Breast epithelium (tissue), 4 donors: ENCODE measurements around the gene SAFB. TPM values are rescaled to one million over a fixed set of nuclear protein-coding genes. Genes with fewer than 3 reads are reported as not detected.
A peak's percentile ranks its signal among the peaks of the same experiment; 100 is the strongest.

Source experiments
- DNase-seq, 2 donors: peaks; one replicate each; pipeline ENCODE4 v3.0.0-alpha.2; 2019; ENCODE audit warnings: low spot score in 2 of 2
- H3K27ac ChIP-seq, 2 donors: fragments of 200-600 bp; sonication (generic) in 1 of 2; one replicate each; pipeline ENCODE4 v1.5.1; 2016 to 2019; ENCODE audit warnings: mild to moderate bottlenecking in 1 of 2
- H3K27me3 ChIP-seq, 2 donors: fragments of 200-600 bp; sonication (generic) in 1 of 2; one replicate each; pipeline versions ENCODE4 v1.5.1 to v1.6.0; 2017 to 2019; ENCODE audit warnings: control low read depth in 1 of 2, mild to moderate bottlenecking in 1 of 2
- H3K36me3 ChIP-seq: fragments of 200-600 bp; one replicate; pipeline ENCODE4 v1.5.1; 2019
- H3K4me1 ChIP-seq, 2 donors: fragments of 200-600 bp; sonication (generic); one replicate each; pipeline ENCODE4 v1.5.1; 2016 to 2019; ENCODE audit warnings: control low read depth in 1 of 2
- H3K4me3 ChIP-seq, 3 donors: fragments of 200-600 bp; sonication (generic); 1 replicate in 2 of 3; 2 replicates in 1 of 3; pipeline ENCODE4 v1.5.1; 2016 to 2019; ENCODE audit warnings: mild to moderate bottlenecking in 3 of 3, moderate library complexity in 2 of 3
- H3K9me3 ChIP-seq, 2 donors: fragments of 200-600 bp; sonication (generic) in 1 of 2; one replicate each; pipeline ENCODE4 v1.5.1; 2016 to 2019; ENCODE audit warnings: control low read depth in 1 of 2
- POLR2A ChIP-seq: fragments of 450-650 bp; IDR thresholded peaks from one replicate; pipeline ENCODE4 v1.6.1; 2016; ENCODE audit warnings: antibody characterized with exemption, mild to moderate bottlenecking, moderate library complexity
- POLR2AphosphoS5 ChIP-seq, 3 donors: sonication (generic); formaldehyde crosslinking; IDR thresholded peaks; one replicate each; pipeline ENCODE4 v1.6.1; 2017; ENCODE audit warnings: antibody characterized with exemption in 3 of 3
- intact Hi-C: fragments of 100-400 bp; cut with DNase I; formaldehyde crosslinking; loops from one replicate; pipeline ENCODE4 v1.15.1; 2023; ENCODE audit warnings: low total_unique reads
- total RNA-seq, 3 donors: library from RNA; depleted of rRNA; stranded (reverse); fragments of >200 nt; gene quantifications; one replicate each; pipeline ENCODE4 v1.1.0, GENCODE V29; 2016
- TF ChIP-seq, protein P1 (sequence below), 3 donors: fragments of 450-650 bp; IDR thresholded peaks; one replicate each; pipeline ENCODE4 v1.5.1; 2016 to 2017; ENCODE audit warnings: antibody characterized with exemption in 3 of 3, mild to moderate bottlenecking in 3 of 3, moderate library complexity in 3 of 3

SAFB gene
- total RNA-seq, 3 donors from 2014 or later = 64.2 to 112 (median 111) TPM

GRCh38 chr19:5641171-5641570 is 18.3 kb downstream of the SAFB start:
- DNase-seq = peak in 1 of 2 donors; percentile 30

DNA sequence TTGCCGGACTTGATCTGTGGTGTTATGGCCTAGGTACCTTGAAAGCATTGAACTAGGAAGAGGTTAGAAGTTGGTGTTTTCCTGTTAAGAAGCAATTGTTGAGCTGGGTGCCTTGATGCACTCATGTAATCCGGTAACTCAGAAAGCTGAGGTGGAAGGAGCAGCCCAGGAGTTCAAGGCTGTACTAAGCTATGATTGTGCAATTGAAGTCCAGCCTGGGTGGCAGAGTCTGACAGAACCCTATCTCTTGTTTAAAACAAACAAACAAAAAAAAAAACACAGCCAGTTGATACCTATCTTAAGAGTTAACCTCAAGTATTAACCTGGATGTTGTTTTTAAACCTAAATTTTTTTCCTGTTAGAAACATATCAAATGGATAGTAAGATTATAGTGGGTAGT is 19.3 kb downstream of the SAFB start:
- no peak for DNase-seq
- TF ChIP-seq POLR2A (no peak), POLR2AphosphoS5 (IDR thresholded peaks at IDR 0.05) (no peak)
- no peak overlapping the region for H3K4me3 ChIP-seq
- no peaks in the 10 kb centered on the region for H3K4me1 ChIP-seq
- intact Hi-C loops = no loop called here
- H3K27ac ChIP-seq = no peak overlapping the region
- H3K27me3 ChIP-seq = no peaks in the 10 kb centered on the region
- no peaks in the 10 kb centered on the region for H3K36me3 ChIP-seq
- no peaks in the 10 kb centered on the region for H3K9me3 ChIP-seq

More at GRCh38 chr19:5641171-5641570, 18.3 kb downstream of the SAFB start:
- Histone ChIP-seq H3K36me3 (no peaks in the 10 kb centered on the region), H3K4me3 (no peak overlapping the region), H3K4me1 (no peaks in the 10 kb centered on the region), H3K27ac (no peak overlapping the region), H3K27me3 (no peaks in the 10 kb centered on the region), H3K9me3 (no peaks in the 10 kb centered on the region)
- intact Hi-C loops = no loop called here
- TF ChIP-seq POLR2AphosphoS5 (IDR thresholded peaks at IDR 0.05) (no peak), POLR2A (no peak)
- TF ChIP-seq, protein P1, sequence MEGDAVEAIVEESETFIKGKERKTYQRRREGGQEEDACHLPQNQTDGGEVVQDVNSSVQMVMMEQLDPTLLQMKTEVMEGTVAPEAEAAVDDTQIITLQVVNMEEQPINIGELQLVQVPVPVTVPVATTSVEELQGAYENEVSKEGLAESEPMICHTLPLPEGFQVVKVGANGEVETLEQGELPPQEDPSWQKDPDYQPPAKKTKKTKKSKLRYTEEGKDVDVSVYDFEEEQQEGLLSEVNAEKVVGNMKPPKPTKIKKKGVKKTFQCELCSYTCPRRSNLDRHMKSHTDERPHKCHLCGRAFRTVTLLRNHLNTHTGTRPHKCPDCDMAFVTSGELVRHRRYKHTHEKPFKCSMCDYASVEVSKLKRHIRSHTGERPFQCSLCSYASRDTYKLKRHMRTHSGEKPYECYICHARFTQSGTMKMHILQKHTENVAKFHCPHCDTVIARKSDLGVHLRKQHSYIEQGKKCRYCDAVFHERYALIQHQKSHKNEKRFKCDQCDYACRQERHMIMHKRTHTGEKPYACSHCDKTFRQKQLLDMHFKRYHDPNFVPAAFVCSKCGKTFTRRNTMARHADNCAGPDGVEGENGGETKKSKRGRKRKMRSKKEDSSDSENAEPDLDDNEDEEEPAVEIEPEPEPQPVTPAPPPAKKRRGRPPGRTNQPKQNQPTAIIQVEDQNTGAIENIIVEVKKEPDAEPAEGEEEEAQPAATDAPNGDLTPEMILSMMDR (IDR thresholded peaks at IDR 0.05) = no peak

DNA sequence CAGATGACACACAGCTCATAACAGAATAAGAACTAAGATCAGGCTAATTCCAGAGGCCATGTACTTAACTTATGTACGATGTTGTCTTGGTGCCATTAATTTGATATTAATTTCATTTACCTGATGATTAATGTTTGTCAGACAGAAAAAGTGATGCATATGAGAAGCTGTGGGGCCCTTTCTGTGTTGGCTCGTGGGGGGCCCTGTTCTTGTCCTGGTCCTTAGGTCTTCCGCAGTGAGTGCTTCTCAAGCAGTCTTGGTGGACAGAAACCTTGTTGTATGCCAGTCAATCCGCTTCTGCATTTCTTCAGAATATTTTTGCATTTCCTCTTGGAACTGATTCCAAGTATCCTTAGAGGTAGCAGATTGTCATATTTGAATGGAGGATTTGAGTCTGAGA is 20.2 kb downstream of the SAFB start:
- Histone ChIP-seq H3K9me3 (no peaks in the 10 kb centered on the region), H3K27me3 (no peaks in the 10 kb centered on the region), H3K4me3 (no peak overlapping the region), H3K27ac (no peak overlapping the region), H3K36me3 (no peaks in the 10 kb centered on the region), H3K4me1 (no peaks in the 10 kb centered on the region)
- TF ChIP-seq POLR2AphosphoS5 (IDR thresholded peaks at IDR 0.05) = no peak
- TF ChIP-seq, protein P1 (IDR thresholded peaks at IDR 0.05) = no peak
- no peak for TF ChIP-seq POLR2A
- no peak for DNase-seq
- intact Hi-C loops = no loop called here

GRCh38 chr19:5644037-5644436 is 21.2 kb downstream of the SAFB start:
- Histone ChIP-seq H3K4me3 (no peak overlapping the region), H3K27me3 (no peaks in the 10 kb centered on the region), H3K9me3 (no peaks in the 10 kb centered on the region), H3K4me1 (no peaks in the 10 kb centered on the region), H3K36me3 (no peaks in the 10 kb centered on the region), H3K27ac (no peak overlapping the region)
- intact Hi-C loops = no loop called here
- no peak for DNase-seq
- TF ChIP-seq POLR2A = no peak
- TF ChIP-seq POLR2AphosphoS5 (IDR thresholded peaks at IDR 0.05) = no peak
- TF ChIP-seq, protein P1 (IDR thresholded peaks at IDR 0.05) = no peak

DNA sequence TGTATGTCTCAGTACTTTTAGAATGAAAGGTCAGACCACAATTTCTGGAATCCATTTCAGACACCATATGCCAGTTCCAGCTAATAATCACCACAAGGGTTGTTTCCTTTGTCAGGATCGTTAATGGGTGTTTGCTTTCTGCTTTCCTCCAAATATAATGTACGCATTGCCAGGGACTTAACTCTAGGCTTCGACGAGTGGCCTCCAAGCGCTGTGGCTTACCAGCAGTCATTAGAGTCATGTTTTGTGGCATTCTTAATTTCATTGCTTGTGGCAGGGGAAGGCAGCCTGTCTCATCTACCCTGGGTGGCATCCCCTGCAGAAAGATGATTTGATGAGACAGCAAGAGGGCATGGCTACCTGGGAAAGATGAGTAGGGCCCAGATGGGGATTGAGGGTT is 22.5 kb downstream of the SAFB start:
- Histone ChIP-seq H3K27ac (no peak overlapping the region), H3K9me3 (no peaks in the 10 kb centered on the region), H3K4me3 (no peak overlapping the region), H3K27me3 (no peaks in the 10 kb centered on the region), H3K36me3 (no peaks in the 10 kb centered on the region), H3K4me1 (no peaks in the 10 kb centered on the region)
- TF ChIP-seq POLR2A = no peak
- no peak for TF ChIP-seq POLR2AphosphoS5 (IDR thresholded peaks at IDR 0.05)
- TF ChIP-seq, protein P1 (IDR thresholded peaks at IDR 0.05) = no peak
- intact Hi-C loops = no loop called here
- no peak for DNase-seq

- no peak for DNase-seq
- Histone ChIP-seq H3K36me3 (no peaks in the 10 kb centered on the region), H3K27me3 (no peaks in the 10 kb centered on the region), H3K27ac (no peak overlapping the region), H3K9me3 (no peaks in the 10 kb centered on the region), H3K4me3 (no peak overlapping the region), H3K4me1 (no peaks in the 10 kb centered on the region)
- intact Hi-C loops = no loop called here
- no peak for TF ChIP-seq POLR2A
- TF ChIP-seq POLR2AphosphoS5 (IDR thresholded peaks at IDR 0.05) = no peak
- TF ChIP-seq, protein P1 (IDR thresholded peaks at IDR 0.05) = no peak
These were observed 23.8 kb downstream of the SAFB start for GRCh38 chr19:5646703-5647102.
